HG02763 (cell line): ENCODE measurements around the gene SLC9A7.
A peak's percentile ranks its signal among the peaks of the same experiment; 100 is the strongest.

Source experiments
- ATAC-seq: cut with Tn5 transposase; IDR thresholded peaks from one replicate; pipeline ENCODE4 v1.9.1; 2021; ENCODE audit warnings: mild to moderate bottlenecking, moderate library complexity; ENCODE audit not compliant: unreplicated experiment

Gene SLC9A7

DNA sequence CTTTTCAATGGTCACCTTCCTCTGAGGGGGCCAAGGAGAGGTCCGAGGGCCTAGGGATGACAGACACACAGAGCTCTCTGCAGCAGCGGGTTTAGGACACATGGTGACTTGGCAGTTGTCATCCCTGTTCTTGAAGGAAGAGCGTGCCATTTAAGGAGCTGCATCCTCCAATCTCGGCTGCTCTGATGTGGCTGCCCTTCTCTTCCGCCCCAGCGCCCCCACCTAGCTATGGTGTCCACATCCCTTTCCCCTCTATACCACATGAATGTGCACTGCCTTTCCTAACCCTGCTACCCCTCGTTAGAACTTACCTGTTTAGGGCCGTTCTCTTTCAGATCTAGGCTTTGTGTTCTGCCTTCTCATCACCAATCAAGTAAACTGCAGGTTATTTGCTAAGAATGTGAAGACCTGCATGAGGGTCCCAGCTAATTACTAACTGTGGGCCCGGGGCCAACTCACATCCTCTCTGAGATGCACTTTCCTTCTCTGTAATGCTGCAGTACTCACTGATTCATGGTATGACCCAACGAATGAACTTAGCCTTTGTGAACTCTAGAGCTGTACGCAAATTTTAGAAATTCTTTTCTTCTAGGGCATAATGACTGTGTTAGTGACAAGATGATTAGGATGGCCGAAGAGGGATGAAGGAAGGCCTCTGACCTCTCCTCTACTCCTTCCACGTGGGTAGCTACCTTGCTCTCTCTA lies 147.1 kb downstream of the SLC9A7 start:
- ATAC-seq: no peak

DNA sequence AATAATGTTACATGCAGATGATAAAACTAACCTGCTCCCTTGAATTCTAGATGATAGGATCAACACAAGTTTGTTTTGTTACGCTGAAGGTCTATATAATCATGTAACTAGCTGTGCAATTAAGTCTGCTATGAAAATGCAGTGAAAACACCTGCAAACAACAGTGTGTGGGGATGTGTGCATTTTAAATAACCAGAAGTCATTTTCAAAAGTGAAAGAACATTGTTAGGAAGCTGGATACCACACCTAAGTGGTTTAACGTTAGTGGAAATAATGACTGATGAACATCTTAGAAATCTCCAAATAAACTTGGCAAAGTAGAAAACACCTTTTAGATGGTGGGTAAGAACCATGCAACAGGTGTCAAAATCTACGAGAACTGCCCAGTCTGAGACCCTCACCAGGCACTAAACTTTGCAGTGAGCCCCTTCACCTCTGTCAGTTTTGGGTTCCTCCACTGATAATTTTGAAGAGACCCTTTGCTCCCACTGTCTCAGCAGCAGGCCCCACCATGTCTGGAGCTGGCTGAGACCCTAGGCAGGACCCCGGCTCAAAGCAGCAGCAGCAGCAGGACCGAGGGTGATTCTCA lies 148.8 kb downstream of the SLC9A7 start:
- no peak for ATAC-seq

DNA sequence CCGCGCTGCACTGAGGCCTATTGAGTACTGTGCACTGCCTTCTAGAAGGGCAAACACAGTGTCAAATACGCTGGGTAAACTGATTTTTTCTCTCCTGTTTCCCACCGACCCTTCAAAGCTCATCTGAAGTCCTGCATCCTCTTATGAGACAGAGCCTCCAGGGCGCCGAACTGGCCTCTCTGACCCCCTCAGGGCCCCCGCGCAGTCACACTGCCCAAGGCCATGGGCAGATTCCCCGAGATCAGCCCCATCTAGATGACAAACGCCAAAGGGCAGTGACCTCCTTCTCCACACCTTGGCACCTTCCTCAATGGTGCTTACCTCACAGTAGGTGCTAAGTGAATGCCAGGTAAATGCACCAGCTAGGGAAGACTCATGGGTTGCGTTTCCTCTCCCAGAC lies 151.0 kb downstream of the SLC9A7 start:
- ATAC-seq: no peak

DNA sequence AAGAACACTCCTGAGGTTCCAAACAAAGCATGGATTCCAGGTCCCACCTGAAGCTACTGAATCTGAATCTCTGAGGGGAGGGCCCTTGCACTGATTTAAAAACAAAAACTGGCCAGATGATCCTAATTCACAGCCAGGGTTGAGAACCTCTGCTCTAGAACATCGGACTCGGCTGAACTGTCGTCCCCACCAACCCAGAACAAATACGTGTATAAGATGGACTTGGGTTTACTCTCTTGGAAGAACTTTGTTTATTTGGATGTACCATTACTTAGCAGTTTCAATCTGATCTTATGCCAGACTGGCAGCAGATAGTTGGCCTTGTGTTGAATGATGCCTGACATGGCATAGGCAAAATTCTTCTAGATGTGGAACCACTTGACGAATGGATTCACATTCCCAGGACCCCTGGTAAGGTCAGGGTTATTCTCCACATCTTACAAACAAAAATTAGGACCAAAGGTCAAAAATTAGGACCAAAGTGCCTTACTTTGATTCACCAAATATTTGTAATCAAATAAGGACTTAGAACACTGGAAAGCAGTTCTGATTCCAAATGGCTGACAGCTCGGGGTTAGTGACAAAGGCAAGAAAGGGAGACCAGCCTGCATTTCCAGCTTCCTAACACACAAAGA lies 156.3 kb downstream of the SLC9A7 start:
- no peak for ATAC-seq

DNA sequence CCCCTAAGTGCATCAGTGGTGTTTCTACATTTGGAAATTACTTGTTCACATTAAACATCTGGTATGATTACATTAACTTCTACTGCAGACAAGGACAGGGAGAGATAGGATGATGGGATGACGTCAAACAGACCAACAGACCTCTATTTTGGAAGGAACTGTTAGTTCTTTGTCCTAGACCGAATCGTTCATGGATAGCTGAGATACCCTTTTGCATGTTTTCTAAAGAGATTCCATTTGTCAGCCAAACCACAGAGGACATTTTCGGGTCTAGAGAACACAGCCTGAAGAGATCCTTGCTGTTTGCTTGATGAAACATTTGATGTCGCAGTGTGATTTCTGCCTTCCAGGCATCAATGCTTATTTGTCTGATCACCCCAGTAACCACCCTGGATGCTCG lies 157.6 kb downstream of the SLC9A7 start:
- no peak for ATAC-seq

DNA sequence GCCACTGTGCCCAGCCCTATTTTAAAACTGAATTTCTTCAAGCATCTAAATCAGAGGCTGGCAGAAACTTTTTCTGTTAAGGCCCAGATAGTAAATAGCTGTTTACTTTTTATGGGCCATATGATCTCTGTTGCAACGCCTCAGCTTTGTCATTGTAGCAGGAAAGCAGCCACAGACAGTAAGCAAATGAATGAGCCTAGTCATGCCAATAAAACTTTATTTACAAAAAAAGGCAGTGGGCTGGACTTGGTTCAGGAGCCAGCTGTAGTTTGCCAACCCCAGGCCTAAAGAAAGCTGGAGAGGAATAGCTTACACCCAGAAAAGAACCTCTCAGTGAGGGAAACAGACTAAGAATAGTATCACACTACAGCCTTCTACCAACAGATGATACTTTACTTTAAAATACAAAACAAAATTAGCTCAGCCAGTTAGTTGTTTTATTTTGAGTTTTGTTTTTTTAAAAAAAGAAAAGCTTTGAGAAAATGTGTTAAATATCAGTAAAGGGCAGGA lies 159.8 kb downstream of the SLC9A7 start:
- ATAC-seq: no peak

DNA sequence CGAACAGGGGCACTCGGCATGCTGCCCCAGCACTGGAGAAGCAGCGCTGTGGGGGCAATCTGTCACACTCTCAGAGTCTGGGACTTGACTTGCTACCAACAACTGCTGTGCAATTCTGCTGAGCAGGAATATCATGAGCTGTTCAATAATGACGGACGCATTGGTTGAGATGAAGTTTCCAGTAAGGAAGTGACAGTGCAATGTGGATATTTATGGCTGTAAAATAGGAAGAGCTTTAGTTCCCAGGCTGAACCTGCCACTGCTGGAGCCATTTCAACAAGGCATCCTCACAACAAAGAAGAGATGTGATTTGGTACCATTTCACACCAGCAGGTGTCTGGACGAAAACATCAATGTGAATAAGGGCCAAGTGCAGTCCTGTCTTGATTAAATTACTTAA lies 161.1 kb downstream of the SLC9A7 start:
- no peak for ATAC-seq

DNA sequence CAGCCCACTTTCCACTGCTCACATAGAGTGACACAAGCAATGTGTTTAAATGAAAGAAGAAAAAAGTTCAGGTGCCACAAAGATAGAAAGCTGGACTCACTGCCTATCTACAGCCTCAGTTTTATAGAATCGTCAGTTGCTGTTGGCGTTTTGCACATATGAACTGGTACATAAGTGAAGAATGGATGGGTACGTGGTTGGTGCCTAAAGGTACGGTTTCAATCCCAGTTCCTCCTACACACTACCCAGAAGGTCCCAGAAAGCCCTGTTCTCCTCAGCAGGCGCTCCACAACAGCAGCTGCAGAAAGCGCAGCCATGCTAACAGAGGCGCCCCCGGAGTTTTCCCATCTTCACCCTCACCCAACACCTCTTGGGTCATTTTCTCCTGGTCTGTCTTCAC lies 161.7 kb downstream of the SLC9A7 start:
- ATAC-seq: no peak

DNA sequence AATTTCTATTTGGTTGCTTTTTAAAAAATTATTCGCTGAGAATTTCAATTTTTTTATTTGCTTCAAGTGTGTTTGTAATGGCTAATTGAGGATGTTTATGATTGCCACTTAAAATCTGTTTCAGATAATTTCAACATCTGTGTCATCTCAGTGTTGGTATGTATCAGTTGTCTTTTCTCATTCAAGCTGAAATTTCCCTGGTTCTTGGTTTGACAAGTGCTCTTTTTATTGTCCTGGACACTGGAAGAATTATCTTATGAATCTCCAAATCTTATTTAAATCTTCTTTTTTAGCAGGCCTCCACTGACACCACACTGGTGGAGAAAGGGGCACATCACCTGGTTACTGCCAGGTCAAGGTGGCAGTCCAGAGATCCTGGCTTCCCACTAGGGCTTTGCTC lies 163.8 kb downstream of the SLC9A7 start:
- ATAC-seq: no peak

DNA sequence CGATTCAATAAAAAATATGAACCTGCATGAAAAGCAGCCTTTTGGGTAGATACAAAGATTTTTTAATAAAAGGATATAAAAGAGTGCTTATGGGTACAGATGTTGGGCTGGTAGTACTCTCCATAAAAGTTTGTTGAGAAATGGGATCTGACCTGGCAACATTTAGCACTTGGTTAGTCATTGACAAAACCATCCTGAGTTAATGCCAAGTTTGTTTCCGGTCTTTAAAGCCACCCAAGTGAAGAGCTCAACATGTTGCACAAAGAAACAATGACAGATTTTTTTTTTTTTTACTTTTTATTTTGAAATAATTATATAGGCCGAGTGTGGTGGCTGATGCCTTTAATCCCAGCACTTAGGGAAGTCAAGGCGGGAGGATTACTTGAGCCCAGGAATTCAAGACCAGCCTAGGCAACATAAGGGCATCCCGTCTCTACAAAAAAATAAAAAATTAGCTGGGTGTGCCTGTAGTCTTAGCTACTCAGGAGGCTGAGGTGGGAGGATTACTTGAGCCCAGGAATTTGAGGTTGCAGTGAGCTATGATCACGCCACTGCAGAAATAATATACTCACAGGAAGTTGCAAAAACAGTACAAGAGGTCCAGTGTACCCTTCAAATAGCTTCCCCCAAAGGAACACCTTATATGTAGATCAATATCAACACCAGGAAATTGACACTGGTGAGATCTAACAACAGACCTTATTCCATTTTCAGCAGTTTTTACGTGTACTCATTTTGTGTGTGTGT lies 168.8 kb downstream of the SLC9A7 start:
- ATAC-seq: no peak

DNA sequence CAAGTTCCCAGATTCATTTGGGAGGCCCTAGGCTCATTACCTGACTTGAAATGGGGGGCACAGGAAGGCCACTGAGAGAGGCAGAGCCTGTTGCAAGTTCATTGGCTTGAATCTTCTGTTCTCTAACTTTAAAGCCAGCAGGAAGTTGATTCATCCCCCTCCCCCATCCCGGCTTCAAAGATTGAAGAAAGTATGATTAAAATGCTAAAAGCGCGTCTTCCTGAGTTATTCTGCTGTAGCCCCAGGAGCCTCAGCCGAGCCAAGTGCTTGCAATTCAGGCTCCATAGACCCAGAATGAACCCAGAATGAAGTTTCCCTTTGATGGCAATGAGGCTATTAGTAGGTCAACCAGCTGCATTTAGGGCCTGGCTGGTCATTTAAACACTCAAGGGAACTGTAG lies 170.7 kb downstream of the SLC9A7 start:
- ATAC-seq: no peak

DNA sequence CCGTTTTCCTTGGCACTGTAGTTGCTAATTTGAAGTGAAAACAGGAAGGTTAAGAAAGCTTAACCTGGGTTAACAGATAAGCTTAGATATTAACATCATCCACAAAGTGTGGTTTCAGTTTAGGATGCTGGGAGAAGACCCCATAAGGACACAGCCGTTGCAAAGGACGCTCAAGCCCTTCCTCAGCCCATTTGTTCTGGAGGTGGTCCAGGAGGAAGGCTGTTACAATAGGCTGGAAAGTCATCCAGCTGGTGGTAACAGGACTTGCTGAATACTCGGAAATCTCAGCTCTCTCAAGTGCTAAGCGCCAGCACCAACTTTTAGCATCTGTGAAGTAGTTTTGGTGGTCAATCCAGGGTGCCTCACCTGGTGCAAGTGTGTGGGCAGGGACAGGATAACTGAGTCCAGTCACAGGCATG lies 171.2 kb downstream of the SLC9A7 start:
- no peak for ATAC-seq

DNA sequence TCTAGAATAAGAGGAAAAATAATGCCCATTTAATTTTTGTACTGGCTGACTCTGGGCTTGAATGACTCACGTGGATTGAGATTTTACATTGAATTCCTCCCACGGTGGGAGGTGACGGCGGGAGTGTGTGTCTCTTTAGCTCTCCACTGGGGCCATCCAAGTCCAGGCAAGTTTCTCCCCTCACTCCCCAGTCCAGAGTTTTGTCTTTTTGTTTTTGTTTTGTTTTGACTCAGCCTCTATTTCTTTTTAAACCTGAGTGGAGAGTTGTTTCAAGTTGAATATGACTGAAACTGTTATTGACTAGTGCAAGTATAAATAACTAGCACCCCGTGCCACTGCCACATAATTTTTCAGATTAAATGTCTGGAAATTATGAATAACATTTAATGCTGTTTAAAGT lies 171.8 kb downstream of the SLC9A7 start:
- ATAC-seq: peak; percentile 63

DNA sequence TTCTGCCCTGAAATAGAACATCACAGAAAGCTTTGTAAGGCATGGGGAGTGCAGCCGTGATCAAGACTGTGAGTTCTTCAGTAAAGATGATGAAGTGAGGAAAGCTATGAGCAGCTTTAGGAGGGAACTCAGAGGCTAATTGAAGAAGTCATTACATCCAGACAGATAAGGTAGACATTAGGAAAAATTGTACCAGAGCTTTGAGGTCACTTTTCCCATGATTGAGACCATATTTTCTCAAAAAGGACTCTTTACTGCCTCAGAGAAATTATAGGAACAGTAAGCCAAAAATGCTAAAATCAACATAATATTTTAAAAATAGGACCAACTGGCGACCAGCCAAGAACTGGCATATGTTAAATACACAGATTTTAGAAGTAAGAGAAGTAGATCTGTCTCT lies 174.2 kb downstream of the SLC9A7 start:
- no peak for ATAC-seq

DNA sequence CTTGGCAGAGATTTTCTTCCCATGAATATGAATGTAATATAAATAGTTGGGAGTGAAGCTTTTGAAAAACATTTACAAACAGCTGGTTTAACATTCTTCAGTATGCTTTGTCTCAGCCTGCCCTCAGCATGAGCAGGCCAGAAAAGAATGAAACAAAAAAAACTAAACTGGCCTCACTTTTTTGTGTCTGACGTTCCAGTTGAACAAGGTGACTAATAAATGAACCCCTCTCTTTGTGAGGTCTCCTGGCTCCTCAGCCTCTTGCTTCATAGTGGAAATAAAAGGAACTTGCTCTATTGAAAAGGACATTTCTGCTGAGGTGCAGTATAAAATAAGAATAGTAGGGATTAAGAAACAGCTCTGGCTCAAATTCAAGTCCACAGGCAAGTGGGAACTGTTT lies 176.0 kb downstream of the SLC9A7 start:
- no peak for ATAC-seq

DNA sequence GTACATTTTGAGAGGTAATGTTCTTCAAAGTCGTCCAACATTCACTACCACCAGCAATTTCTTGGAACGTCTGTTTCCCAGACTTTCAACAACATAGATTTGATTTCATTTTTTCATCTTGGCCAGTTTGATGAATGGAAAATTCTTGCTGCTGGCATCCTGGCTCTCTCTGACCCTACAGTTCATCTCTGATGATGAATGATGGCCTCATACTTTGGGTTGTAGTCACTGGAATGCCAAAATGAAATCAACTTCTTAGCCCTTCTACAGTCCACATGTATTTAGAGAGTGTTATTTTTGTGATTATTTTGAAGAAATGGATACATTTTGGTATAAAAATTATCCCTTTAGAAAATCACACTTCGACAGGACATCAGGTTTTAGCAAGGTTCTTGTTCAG lies 176.6 kb downstream of the SLC9A7 start:
- no peak for ATAC-seq

DNA sequence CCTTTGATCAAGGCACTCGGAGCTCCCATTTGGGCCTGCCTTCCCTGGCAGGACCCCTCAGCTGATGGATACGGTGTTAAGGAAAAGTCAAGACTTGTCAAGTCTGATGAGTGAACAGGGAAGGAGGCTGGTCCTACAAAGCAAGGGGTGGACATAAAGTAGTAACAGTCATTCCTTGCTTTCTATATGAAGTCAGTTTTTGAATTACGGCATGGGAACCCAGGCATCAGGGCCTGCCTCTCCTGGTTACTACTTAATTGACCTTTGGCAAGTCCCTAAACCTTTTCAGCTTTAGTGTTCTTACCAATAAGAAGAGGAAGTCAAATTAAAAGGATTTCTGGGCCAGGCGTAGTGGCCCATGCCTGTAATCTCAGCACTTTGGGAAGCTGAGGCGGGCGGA lies 178.3 kb downstream of the SLC9A7 start:
- ATAC-seq: no peak

DNA sequence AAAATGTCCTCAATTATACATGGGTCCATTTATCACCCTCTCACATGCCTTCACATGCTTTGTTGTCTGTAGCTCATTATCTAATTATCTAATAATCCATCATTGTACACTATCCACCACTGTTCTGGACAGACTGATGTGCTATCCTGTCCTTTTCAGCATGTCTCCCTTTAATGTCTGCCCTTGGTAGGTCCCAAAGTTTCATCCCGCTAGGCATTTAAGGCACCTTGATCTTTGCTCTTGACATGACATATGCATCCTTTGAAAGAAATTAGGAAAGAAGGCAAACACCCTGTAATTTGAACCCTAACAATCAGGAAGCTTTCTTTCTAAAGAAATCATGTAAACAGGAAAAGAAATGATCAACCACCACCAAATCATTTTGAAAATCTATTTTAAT lies 179.7 kb downstream of the SLC9A7 start:
- no peak for ATAC-seq

DNA sequence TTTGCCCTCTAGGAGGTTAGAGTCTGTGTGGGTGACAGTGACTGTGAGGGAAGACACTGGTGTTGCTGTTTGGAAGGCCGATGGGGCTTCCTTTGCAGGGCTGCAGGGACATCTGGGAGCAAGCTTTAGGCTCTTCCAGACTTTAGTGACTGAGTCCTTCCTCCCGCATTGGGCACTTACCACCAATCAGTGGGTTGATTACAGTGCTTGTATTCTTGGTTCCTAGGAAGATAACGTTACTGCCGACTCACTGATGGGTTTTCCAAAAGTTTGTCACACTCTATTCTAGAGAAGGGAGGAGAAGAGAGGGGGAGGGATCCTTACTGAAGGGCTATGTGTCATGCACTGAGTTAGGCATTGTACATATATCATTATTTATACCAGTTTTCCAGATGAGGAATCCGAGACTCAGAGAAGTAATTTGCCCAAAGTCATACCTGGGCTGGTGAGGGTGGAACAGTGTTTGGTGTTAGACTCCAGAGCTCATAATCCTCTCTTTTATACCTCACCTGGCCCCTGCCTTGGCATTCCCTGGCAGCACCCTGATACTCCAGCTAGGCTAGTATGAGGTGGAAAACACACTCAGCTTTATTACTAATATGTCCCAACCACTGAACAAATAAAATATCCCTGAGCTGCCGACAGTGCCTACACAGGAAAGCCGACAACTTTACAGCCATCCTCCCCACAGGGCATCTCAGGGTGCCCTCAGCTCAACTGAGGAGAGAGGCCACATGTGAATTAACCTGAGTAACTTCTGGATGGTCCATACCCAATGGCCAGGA lies 181.5 kb downstream of the SLC9A7 start:
- ATAC-seq: no peak

DNA sequence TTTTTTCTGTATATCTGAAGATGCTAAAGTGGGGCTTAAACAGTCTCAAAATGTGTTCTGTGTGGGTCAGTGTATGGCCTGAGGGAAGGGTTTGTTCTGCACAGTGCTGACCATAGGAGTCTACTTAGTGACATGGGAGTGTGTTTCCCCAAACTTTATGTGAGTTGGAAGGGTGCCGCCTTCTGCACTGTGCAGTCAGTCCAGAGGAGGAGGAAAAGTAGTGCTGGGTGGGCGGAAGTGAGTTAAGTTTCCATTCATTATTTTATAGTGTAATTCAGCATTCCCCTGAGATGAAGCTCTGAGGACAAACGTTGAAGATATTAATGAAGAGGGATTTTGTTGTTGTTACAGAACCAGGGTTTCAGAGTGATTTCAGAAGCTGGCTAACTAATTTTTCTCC lies 182.5 kb downstream of the SLC9A7 start:
- ATAC-seq: no peak

DNA sequence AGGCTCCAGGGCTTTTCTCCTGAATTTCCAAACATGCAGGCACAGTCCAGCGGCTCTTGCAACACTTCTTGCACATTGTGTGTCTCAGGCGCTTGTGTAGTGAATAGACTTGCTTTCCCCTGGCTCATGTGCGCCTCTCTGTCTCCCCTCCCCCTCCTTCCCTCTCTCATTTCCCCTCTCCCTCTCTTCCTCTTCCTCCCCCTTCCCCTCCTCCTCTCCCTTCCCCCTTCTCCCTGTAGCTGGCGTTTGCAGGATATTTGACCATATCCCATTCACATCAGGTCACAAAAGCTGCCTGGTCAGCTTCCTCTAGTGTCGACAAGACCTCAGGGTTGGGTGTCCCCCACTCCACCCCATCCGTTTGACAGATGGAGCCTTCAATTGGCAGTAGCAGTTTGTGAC lies 182.9 kb downstream of the SLC9A7 start:
- ATAC-seq: no peak
